Measurements from ENCODE around the gene SMYD2.

The SMYD2 gene

GRCh38 chr1:214370615-214371014 lies 89.7 kb downstream of the SMYD2 start:
- TF ChIP-seq REST (IDR thresholded peaks at IDR 0.05; ENCODE audit: insufficient read depth in 1 of 2, low read depth in 2 of 2, low read length in 2 of 2), result no peak
- TF ChIP-seq FOXP2 (optimal IDR thresholded peaks at IDR 0.05; ENCODE audit: borderline replicate concordance, extremely low read depth, extremely low read length, insufficient read depth), result no peak
- TF ChIP-seq TAF1 (IDR thresholded peaks at IDR 0.05; ENCODE audit: borderline replicate concordance, insufficient read depth, low read length), result no peak
- no peak for TF ChIP-seq POLR2AphosphoS5 (IDR thresholded peaks at IDR 0.05; ENCODE audit: low read depth, low read length)
- TF ChIP-seq SIN3A (IDR thresholded peaks at IDR 0.05; ENCODE audit: borderline replicate concordance, insufficient read depth, low read length), result no peak

DNA sequence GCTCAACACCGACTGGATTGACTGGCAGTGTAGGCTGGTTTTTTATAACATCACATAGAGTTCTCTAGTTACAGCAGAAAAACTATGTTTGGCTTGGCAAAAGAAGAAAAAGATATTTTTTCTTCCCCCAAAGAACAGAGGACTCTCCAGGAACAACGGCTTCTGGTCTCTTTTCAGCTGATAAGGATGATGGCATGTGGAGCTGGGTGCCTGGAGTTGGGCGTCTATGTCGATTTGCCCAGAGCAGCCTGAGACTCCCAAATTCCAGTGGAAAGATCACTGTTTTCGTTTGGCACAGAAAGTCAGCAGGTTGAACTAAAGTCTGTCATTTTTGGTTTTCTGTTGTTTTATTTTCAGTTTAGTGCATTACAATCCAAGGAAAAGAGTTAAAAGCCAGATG lies 91.1 kb downstream of the SMYD2 start:
- TF ChIP-seq SIN3A (IDR thresholded peaks at IDR 0.05; ENCODE audit: borderline replicate concordance, insufficient read depth, low read length), result no peak
- TF ChIP-seq TAF1 (IDR thresholded peaks at IDR 0.05; ENCODE audit: borderline replicate concordance, insufficient read depth, low read length), result no peak
- no peak for TF ChIP-seq REST (IDR thresholded peaks at IDR 0.05; ENCODE audit: insufficient read depth in 1 of 2, low read depth in 2 of 2, low read length in 2 of 2)
- no peak for TF ChIP-seq FOXP2 (optimal IDR thresholded peaks at IDR 0.05; ENCODE audit: borderline replicate concordance, extremely low read depth, extremely low read length, insufficient read depth)
- TF ChIP-seq POLR2AphosphoS5 (IDR thresholded peaks at IDR 0.05; ENCODE audit: low read depth, low read length), result no peak

DNA sequence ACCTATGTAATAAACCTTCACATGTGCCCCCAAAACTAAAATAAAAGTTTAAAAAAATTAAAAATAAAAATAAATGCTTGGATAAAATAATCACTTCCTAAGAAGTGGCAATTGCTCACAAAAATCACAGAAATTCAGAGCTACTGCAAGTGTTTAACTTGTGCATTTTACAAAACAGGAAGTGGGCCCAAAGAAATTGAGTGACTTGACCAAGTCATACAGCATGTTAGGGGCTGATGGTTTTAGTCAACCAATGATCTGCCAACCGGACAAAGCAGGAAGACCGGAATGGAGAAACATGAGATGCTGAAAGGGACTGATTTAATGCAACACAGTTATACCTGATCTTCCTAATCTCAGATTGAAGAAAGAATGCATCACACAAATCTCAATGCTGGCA lies 96.5 kb downstream of the SMYD2 start:
- TF ChIP-seq SIN3A (IDR thresholded peaks at IDR 0.05; ENCODE audit: borderline replicate concordance, insufficient read depth, low read length), result no peak
- no peak for TF ChIP-seq TAF1 (IDR thresholded peaks at IDR 0.05; ENCODE audit: borderline replicate concordance, insufficient read depth, low read length)
- no peak for TF ChIP-seq REST (IDR thresholded peaks at IDR 0.05; ENCODE audit: insufficient read depth in 1 of 2, low read depth in 2 of 2, low read length in 2 of 2)
- no peak for TF ChIP-seq POLR2AphosphoS5 (IDR thresholded peaks at IDR 0.05; ENCODE audit: low read depth, low read length)
- TF ChIP-seq FOXP2 (optimal IDR thresholded peaks at IDR 0.05; ENCODE audit: borderline replicate concordance, extremely low read depth, extremely low read length, insufficient read depth), result no peak

DNA sequence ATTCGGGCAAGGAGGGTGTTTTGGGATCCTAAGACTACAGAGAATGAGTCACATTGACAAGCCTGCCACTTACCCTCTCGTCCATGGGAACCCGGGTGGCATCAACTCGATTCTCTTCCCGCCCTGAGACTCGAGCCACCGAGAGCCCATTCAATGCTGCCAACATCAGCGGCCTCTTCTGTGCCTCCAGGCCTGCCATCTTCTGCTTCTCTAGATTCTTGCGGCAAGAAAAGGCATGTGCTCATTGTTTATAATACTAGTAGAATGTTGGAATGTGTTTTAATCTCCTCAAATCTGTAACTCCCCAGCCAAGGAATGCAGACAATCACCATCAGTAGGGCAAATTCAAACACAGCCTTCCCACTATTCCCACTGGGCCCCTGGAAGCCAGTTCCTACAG lies 96.9 kb downstream of the SMYD2 start:
- no peak for TF ChIP-seq FOXP2 (optimal IDR thresholded peaks at IDR 0.05; ENCODE audit: borderline replicate concordance, extremely low read depth, extremely low read length, insufficient read depth)
- no peak for TF ChIP-seq SIN3A (IDR thresholded peaks at IDR 0.05; ENCODE audit: borderline replicate concordance, insufficient read depth, low read length)
- no peak for TF ChIP-seq TAF1 (IDR thresholded peaks at IDR 0.05; ENCODE audit: borderline replicate concordance, insufficient read depth, low read length)
- no peak for TF ChIP-seq REST (IDR thresholded peaks at IDR 0.05; ENCODE audit: insufficient read depth in 1 of 2, low read depth in 2 of 2, low read length in 2 of 2)
- no peak for TF ChIP-seq POLR2AphosphoS5 (IDR thresholded peaks at IDR 0.05; ENCODE audit: low read depth, low read length)

- TF ChIP-seq REST (IDR thresholded peaks at IDR 0.05; ENCODE audit: insufficient read depth in 1 of 2, low read depth in 2 of 2, low read length in 2 of 2) (no peak), SIN3A (IDR thresholded peaks at IDR 0.05; ENCODE audit: borderline replicate concordance, insufficient read depth, low read length) (no peak)
These were observed 97.5 kb downstream of the SMYD2 start for GRCh38 chr1:214378492-214378891.
